GM19468 (cell line): ENCODE data around the gene RAB40AL.
"Not testable (repeated sequence)": the region's sequence is repeated elsewhere in the genome, so short reads cannot be mapped to it uniquely, and the experiment has no call there.

ENCODE experiments used
- ATAC-seq: cut with Tn5 transposase; IDR thresholded peaks from one replicate; pipeline ENCODE4 v1.9.1; 2021; ENCODE audit warnings: mild to moderate bottlenecking, moderate library complexity, moderate number of reproducible peaks; ENCODE audit not compliant: unreplicated experiment; ENCODE audit errors: extremely low read depth

RAB40AL gene, protein sequence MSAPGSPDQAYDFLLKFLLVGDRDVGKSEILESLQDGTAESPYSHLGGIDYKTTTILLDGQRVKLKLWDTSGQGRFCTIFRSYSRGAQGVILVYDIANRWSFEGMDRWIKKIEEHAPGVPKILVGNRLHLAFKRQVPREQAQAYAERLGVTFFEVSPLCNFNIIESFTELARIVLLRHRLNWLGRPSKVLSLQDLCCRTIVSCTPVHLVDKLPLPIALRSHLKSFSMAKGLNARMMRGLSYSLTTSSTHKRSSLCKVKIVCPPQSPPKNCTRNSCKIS

DNA sequence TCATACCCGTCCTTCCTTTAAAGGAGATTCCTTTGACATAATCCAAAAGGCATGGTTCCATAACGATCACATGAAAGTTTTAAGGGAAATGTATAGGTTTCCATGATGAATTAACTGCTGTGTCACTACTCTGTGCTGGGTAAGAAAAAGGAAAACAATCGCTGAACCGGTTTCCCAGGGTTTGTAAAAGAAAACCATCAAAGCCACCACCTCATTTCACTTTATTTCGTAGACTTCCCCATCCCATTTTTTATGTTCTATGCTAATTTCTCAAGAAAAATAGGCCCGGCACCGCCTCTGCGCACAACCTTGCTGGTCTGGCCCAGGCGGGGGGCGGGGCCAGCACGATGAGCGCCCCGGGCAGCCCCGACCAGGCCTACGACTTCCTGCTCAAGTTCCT is at the start of gene RAB40AL:
TSS of gene RAB40AL (plus strand) at position 301 of the 400 bp plus-strand sequence. CDS start at position 348, 47 bp downstream.
- ATAC-seq, result not testable (repeated sequence)

DNA sequence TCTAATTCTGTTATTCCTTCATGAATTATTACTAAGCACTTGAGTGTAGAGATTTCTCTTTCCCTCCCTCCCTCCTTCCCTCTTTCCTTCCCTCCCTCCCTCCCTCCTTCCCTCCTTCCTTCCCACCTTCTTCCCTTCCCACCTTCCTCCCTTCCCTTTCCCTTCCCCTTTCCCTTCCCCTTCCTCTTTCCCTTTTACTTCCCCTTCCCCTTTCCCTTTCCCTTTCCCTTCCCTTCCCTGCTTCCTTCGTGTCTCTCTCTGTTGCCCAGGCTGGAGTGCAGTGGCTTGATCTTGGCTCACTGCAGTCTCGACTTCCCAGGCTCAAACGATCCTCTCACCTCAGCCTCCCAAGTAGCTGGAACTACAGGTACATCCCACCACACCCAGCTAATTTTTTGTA is 49.4 kb upstream of the RAB40AL start:
- no peak for ATAC-seq

DNA sequence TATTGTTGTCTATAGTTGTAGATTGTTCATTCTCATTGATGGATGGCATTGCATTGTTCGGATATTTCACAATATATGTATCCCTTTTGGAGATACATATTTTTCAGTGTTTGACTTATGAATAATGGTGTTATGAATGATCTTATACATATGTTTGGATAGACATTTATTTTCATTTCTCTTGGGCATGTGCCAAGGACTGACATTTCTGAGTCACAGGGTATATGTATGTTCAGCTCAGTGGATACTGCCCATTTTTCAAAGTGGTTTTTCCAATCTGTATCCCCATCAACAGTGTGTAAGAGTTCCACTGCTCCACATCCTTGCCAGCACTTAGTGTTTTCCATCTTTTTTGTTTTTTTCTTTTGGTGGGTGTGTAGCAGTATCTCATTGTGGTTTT is 45.0 kb upstream of the RAB40AL start:
- ATAC-seq, result no peak

DNA sequence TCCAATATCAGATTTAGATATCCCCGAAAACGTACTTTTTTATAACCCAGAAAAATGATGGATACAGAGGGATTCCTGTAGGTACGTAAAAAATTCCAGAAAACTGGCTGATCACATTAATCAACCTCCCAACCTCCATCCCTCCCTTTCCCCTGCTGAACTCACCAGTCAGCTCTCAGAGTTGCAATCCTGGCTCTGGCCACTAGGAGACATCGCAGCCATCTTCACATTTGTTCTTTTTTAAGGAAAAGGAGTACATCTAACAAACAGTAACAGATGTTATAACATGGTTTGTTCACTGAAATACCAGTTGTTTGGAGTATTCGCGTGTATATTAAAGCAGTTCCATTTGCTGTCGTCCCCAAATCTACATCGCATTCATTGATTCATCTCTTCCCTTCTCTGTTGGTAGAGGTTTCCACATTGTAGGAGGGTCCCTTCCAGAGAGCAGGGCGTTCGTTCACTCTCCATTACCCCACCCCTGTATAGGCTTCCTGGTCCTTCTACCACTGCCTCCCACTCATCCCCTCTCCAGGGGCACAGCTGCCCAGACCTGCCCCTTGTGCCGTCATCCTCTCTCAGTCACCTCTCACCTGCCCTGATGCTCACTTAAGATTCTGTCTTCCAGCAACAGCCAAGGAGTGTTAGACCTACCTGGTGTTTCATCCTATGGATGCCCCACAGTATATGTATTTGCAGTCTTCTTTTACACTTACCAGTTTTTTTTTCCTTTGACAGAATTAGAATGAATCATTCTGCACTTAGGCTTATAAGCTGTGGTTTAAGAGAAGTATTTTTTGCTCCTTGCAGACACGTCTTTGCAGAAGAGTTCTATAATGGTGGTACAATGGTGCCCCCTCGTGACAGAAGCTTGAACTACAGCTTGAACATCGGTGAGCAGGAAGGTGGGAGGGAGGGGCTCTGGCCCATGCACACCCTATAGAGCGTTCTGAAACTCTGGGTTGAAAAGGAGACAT is 36.8 kb upstream of the RAB40AL start:
- ATAC-seq, result peak; percentile 71

DNA sequence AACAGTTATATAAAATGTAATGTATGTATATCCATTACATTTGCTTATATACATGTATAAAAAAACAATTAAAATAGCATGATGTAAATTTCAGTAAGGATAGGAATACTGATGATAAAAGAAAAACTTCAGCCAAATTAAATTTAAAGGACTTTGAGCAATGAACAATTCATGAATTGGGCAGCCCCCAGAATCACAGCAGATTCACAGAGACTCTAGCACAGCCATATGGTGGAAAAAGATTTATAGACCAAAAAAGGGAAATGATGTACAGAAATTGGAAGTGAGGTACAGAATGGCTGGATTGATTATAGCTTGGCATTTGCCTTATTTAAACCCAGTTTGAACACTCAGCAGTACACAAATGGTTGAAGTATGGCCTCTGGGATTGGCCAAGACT is 34.7 kb upstream of the RAB40AL start:
- ATAC-seq, result no peak

DNA sequence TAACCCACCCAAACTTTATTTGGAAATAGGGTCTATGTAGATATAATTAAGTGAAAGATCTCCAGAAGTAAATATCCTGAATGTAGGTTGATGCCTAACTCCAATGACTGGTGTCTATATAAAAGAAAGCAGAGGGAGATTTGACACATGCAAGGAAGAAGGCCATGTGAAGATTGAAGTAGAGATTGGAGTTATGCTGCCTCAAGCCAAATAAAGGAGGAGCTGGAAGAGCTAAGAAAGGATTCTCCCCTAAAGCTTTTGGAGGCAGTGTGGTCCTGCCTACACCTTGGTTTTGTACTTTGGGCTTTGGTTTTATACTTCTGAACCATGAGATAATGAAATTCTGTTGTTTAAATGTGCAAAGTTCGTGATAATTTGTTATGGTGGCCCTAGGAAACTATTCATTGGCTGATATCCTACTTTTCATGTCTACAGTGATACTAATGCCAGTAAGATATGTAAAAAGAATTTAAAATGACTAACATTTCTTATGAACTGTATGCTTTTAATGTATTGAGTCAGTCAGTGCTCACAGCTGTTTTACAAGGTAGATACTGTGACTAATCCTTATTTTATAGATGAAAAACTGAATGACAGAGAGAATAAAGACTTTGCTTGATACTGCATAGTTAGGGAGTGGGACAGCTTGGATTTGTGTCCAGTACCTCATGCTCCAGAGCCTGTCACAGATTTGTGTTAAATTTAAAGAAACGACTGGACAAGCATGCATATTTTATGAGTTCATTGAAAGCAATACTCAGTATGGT is 5.9 kb upstream of the RAB40AL start:
- ATAC-seq, result no peak

DNA sequence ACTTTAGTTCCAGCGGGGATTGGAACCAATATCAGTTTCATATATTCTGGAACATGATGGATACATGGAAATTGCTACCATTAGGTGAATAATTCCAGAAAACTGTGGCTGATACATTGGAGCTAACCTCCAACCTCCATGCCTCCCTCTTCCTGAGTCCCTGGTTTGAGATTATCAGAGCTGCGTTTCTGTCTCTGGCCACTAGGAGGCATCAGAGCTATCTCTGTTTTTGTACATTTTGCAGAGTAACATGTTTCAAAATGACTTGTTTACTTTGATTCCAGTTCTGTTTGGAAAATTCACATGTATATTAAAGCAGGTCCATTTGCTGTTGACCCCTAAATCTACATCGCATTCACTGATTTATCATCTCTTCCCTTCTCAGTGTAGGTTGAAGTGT is 2.4 kb upstream of the RAB40AL start:
- peak; percentile 37 for ATAC-seq

DNA sequence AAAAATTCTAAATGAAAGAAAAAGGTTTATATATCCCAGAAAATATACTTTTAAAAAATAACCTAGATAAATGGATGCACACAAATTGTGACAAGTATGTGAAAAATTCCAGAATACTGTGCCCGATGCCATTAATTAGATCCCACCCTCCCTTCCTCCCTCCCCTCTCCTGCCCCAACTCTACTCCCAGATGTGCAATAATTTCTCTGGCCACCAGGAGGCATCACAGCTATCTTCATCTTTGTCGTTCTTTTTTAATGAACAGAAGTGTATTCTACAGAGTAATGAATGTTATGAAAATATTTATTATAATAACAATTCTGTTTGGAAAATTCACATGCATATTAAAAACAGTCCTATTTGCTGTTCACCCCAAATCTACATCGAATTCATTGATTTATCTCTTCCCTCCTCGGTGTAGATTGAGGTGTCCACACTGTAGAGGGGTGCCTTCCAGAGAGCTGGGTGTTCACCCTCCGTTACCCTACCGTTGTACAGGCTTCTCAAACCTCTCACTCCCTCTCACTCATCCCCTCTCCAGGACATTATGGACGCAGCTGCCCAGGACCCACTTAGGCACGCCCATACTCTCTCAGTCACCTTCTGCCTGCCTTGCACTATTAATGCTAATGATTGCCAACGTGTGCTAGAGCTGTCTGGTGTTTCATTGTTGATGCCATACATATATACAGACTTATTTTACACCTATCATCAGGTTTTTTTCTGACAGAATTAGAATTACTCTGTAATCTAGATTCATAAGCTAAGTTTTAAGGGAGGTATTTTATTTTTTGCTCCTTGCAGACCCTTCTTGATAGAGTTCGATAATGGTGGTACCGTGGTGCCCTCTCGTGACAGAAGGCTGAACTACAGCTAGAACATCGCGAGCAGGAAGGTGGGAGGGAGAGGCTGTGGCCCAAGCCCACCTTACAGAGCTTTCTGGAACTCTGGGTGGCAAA is 14.1 kb downstream of the RAB40AL start:
- no peak for ATAC-seq

DNA sequence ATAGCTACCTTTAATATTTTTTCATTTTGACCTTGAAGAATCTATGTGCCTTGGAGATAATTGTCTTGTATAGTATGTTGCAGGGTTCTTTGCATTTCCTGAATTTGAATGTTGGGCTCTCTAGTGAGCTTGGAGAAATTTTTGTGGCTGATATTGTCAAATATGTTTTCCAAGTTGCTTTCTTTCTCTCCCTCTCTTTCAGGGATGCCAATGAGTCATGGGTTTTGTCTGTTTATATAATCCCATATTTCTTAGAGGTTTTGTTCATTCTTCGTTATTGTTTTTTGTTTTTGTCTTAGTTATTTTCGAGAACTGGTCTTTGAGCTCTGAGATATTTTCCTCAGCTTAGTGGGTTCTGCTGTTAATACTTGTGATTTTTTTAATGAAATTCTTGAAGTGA is 20.7 kb downstream of the RAB40AL start:
- ATAC-seq, result no peak

DNA sequence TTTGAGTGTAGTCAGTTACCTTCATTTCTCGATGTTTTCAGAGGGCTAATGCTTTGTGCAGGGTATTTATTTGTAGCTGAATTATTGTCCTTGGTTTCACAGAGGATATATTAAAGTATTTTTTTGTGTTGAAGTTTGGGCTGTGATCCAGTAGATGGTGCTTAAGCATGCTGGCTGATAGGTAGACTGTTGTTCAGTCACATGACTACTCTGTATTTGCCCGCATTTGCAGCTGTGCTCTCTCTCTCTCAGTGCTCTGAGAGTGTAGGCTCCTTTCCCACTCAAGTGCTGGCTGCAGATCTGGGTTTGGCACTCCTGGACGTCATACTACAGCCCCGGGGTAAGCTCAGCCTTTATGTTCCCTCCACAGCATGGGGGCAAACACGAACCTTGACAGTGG is 21.7 kb downstream of the RAB40AL start:
- ATAC-seq, result no peak

DNA sequence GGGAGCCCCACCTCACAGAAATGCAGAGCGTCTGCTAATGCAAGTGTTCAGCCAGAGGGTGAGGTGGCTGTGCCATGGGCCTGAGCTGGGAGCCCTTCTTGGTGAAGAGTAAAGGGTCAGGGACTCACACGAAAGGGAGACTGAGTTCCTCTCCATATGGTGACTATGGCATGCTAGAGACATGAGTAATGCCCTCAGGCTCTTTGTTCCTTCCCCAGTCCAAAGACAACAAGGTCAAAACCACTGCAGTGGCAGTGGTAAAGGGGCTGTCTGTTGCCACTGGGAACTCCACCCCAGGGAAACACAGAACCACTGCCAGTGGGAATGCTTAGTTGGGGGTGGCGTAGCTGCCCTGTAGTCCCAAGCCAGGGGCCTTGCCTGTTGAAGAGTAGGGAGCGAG is 22.4 kb downstream of the RAB40AL start:
- no peak for ATAC-seq

DNA sequence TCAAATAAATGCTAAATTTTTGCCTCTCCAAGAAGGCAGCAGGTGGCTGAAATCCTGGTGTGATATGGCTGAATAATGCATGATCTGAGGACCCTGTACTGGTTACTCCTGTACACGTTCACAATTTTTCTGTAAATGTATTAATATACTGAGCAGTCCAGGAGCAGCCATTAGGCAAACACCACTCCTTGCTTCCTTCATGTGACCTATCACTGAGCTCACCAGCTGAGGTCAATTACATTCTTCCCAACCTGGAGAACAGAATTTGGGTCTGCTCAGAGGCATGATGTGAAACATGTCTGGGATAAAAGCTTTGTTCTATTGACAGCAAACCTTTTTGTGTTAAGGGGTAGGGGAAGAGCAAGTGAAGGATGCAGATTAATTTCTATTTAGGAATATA is 26.9 kb downstream of the RAB40AL start:
- ATAC-seq, result no peak

DNA sequence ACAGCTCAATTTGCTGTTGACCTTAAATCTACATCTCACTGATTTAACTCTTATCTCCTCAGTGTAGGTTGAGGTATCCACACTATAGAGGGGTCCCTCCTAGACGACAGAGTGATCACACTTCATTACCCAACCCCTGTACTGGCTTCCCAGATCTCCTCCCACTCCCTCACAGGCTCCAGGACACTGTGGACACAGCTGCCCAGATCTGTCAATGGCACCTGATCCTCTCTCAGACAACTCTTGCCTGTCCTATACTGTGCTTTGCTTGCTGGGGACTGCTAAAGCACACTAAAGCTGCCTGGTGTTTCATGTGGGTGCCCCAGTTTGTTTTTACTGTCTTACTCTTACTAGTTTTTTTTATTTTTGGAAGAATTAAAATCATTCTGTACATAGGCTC is 27.9 kb downstream of the RAB40AL start:
- ATAC-seq, result no peak

DNA sequence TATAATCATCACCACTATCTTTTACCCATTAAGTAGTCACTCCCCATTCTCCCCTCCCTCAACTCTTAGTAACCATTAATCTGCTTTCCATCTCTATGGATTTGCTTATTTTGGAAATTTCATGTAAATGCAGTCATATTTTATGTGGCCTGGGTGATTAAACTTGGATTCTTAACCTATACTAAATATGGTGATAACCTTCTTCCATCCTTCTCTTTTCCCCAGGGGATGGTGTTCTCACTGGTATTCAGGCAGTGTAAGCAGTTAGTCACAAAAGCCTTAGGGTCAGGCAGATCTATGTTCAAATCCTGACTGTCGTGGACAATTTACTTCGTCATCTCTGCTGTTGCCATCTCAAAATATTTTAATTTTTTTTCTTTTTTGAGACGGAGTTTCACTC is 29.6 kb downstream of the RAB40AL start:
- no peak for ATAC-seq

DNA sequence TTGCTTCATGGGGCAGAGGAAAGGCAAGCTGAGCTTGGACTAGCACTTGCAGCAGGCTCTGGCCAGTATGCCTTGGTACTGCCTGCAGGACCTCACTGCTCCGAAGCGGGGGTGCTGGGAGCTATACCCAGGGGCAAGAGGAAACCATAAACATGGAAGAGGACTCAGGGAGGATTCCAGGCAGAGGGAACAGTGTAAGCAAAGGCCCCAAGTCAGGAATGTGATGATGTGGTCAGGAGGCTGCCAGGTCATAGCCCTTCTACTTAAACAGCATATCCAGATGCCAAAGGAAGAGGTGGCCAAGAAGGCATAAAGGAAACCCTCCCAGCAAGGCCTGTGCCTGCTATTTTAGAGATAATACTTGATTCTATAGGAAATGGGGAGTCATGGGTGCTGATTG is 31.1 kb downstream of the RAB40AL start:
- no peak for ATAC-seq

DNA sequence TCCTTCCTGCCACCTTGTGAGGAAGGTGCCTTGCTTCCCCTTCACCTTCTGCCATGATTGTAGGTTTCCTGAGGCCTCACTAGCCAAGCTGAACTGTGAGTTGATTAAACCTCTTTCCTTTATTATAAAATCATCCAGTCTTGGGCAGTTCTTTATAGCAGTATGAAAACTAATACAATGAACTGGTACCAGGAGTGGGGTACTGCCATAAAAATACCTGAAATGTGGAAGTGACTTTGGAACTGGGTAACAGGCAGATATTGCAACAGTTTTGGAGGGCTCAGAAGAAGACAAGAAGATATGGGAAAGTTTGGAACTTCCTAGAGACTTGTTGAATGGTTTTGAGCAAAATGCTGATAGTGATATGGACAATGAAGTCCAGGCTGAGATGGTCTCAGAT is 34.5 kb downstream of the RAB40AL start:
- ATAC-seq, result not testable (repeated sequence)

DNA sequence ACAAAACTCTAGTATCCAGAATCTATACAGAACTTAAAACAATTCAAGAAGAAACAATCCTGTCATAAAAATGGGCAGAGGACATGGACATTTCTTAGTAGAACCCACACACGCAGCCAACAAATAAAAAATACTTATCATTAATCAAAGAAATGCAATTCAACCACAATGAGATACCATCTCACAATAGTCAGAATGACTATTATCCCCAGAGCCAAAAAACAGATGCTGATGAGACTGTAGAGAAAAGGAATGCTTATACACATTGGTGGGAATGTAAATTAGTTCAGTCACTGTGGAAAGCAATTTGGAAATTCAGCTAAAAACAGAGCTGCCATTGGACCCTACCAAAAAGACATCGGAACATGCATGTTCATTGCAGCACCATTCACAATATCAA is 37.9 kb downstream of the RAB40AL start:
- no peak for ATAC-seq

DNA sequence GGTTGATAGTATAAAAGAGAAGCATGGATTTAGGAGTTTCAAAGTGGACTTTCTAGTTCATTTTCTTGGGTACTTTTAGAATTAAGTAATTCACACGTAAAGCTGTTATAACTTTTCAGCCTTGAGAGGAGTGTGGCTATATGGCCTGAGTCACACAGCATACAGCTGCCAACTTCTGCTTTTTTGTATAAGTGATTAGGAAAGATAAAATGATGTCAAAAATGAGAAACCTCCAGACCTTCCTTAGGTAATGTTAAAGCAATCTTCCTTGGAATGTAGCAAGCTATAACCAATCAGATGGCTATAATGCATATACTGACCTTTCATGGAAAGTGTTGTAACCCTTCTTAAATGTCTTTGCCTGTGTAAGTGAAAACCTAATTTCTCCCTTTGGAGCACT is 39.2 kb downstream of the RAB40AL start:
- ATAC-seq, result no peak

DNA sequence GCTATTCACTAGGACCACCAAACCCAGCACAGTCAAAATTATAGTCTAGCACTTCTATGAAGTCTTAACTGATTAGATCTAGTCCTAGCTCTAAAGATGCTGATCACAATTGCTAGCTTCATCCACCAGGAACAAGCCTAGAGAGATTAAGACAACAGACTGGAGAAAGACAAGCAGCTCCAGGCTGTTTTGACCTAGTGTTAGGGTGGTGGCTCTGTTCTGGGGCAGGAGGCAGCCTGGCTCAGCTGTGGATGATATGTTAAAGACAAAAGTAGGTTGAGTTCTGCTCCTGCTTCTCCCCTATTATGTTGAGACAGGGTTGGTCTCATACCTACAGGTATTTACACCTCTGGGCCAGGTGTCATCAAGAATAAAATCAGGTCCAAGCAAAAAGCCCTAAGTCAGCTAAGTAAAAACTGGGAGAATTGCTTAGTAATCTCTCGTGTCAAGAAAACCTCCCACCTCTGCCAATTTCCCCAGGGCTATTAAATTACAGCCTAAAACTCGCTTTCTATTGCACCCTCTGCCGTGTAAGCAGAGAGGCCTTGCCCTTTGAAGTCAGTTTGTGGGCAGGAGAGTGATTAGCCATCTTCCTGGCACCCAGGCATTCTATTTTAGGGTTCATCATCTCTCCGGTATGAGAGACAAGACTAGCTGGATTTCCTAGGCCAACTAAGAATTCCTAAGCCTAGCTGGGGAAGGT is 39.9 kb downstream of the RAB40AL start:
- no peak for ATAC-seq
